ENCODE data around the gene GUK1. TPM values are rescaled to one million over a fixed set of nuclear protein-coding genes. Genes with fewer than 3 reads are reported as not detected.

GUK1 gene
- total and polyA plus RNA-seq, 2 of the 8 experiments (the other 6 are each of a cell fraction or from before 2014, with no cell fraction given), result 68.5 to 183 TPM

GRCh38 chr1:228101614-228101993 is 38.5 kb upstream of the GUK1 start:
- H3K9ac ChIP-seq (replicated peaks in 1 of 4; ENCODE audit: extremely low read depth in 1 of 4, low read depth in 3 of 4, low read length in 3 of 4), result no peak overlapping the region
- peaks cover 6% of the 10 kb centered on the region; the same call in 1 of the 2 replicates for H3K23me2 ChIP-seq (ENCODE audit: low read depth, low read length)
- no peak overlapping the region for H2AFZ ChIP-seq (ENCODE audit: low read length)
- no peaks in the 10 kb centered on the region; a peak in 1 of 7 replicates for H3K27me3 ChIP-seq (replicated peaks in 1 of 4; ENCODE audit: control insufficient read depth in 3 of 4, extremely low read depth in 1 of 4, insufficient read depth in 3 of 4, low read length in 3 of 4)
- no peak overlapping the region for H2BK120ac ChIP-seq (replicated peaks; ENCODE audit: low read depth, low read length)
- WGBS, 2 experiments (ENCODE audit: extremely low coverage in 1 of 2, insufficient coverage in 1 of 2, insufficient read length in 1 of 2, insufficient replicate concordance in 2 of 2, low coverage in 1 of 2, low lambda C conversion rate in 2 of 2, missing lambda C conversion rate in 1 of 2), result 86% methylated on average over 15 of the region's 15 CpGs; no CpG with 5 or more reads in 1 of the 2 experiments
- peaks cover 10% of the 10 kb centered on the region for H3K79me1 ChIP-seq (ENCODE audit: low read depth, low read length)
- peaks cover 12 to 38% of the 10 kb centered on the region in 2 experiments for H4K20me1 ChIP-seq (replicated peaks in 1 of 2; ENCODE audit: control insufficient read depth in 1 of 2, insufficient read depth in 2 of 2, low read length in 2 of 2)
- no peak overlapping the region for H2BK5ac ChIP-seq (ENCODE audit: low read depth, low read length)
- H2BK15ac ChIP-seq (ENCODE audit: low read length), result no peak overlapping the region
- H3K4me3 ChIP-seq (ENCODE audit: extremely low read depth in 1 of 4, insufficient read depth in 2 of 4, low read depth in 3 of 4, low read length in 4 of 4), result peak overlapping the region; percentile 63 to 92 (median 77); a peak in 6 of 8 replicates
- no peak overlapping the region for H3K27ac ChIP-seq (ENCODE audit: low read depth, low read length)
- DNase-seq (ENCODE audit: low read depth in 1 of 2, low spot score in 2 of 2) (no peak), FAIRE-seq (no peak)
- no peaks in the 10 kb centered on the region for H3K9me3 ChIP-seq (ENCODE audit: insufficient read depth in 2 of 2, low read depth in 1 of 2, low read length in 1 of 2)
- no peak overlapping the region for H3K23ac ChIP-seq (ENCODE audit: insufficient read length)
- CTCF ChIA-PET (ENCODE audit: partially characterized antibody), result interaction anchor here (3.8 kb wide), 1 partner anchor 11 kb away, joined by 13 read pairs; no protein-coding TSS in a partner anchor
- H2BK20ac ChIP-seq (ENCODE audit: low read length), result no peak overlapping the region
- POLR2A ChIA-PET (ENCODE audit: partially characterized antibody), result interaction anchor here (0.9 to 5.6 kb wide), 2 partner anchors 12 to 19 kb away, joined by 6 to 53 read pairs; partner anchors contain the start of gene ARF1
- H2BK12ac ChIP-seq (ENCODE audit: low read depth, low read length), result no peak overlapping the region
- peak overlapping the region; percentile 37 to 83; a peak in 3 of 4 replicates for H3K4me2 ChIP-seq (ENCODE audit: insufficient read depth in 1 of 2, low read depth in 2 of 2, low read length in 2 of 2)
- H3K18ac ChIP-seq (ENCODE audit: extremely low read depth, low read length), result no peak overlapping the region
- no peak overlapping the region for H2AK5ac ChIP-seq (ENCODE audit: low read depth, low read length)
- no peak overlapping the region for H4K91ac ChIP-seq (replicated peaks; ENCODE audit: insufficient read length, low read length)
- H3K4me1 ChIP-seq (replicated peaks in 1 of 4; ENCODE audit: control insufficient read depth in 3 of 4, insufficient read depth in 4 of 4, low read length in 3 of 4), result peaks cover 0 to 2% (median 0%) of the 10 kb centered on the region in 4 experiments; a peak in 1 of 7 replicates
- TF ChIP-seq CBX8 (IDR thresholded peaks at IDR 0.05; ENCODE audit: borderline replicate concordance, low read depth, low read length) (no peak), SP4 (IDR thresholded peaks at IDR 0.05; ENCODE audit: low read length) (no peak), MAFK (IDR thresholded peaks at IDR 0.05; ENCODE audit: low read depth, low read length) (no peak), EGR1 (IDR thresholded peaks at IDR 0.05; ENCODE audit: borderline replicate concordance, low read depth, low read length) (no peak), POLR2A (IDR thresholded peaks at IDR 0.05; ENCODE audit: control extremely low read depth in 1 of 2, low read depth in 2 of 2, low read length in 2 of 2) (no peak), GTF2F1 (IDR thresholded peaks at IDR 0.05; ENCODE audit: borderline replicate concordance, low read depth, low read length) (no peak)
- TF ChIP-seq, protein P1, sequence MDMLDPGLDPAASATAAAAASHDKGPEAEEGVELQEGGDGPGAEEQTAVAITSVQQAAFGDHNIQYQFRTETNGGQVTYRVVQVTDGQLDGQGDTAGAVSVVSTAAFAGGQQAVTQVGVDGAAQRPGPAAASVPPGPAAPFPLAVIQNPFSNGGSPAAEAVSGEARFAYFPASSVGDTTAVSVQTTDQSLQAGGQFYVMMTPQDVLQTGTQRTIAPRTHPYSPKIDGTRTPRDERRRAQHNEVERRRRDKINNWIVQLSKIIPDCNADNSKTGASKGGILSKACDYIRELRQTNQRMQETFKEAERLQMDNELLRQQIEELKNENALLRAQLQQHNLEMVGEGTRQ (IDR thresholded peaks at IDR 0.05; ENCODE audit: low read length), result no peak
- H4K5ac ChIP-seq (ENCODE audit: insufficient read length, low read depth, low read length), result no peak overlapping the region
- no peak overlapping the region for H3K56ac ChIP-seq (replicated peaks; ENCODE audit: insufficient read length, low read depth, low read length)
- no peak overlapping the region for H3K4ac ChIP-seq (replicated peaks; ENCODE audit: insufficient read length, low read depth, low read length)
- peaks cover 0 to 6% of the 10 kb centered on the region in 2 experiments; a peak in 2 of 4 replicates for H3K79me2 ChIP-seq (ENCODE audit: control insufficient read depth in 1 of 2, insufficient read depth in 2 of 2, low read length in 2 of 2)
- peaks cover 16 to 43% (median 26%) of the 10 kb centered on the region in 4 experiments; a peak in 7 of 8 replicates for H3K36me3 ChIP-seq (ENCODE audit: control insufficient read depth in 2 of 4, insufficient read depth in 4 of 4, low read length in 3 of 4)
- no peak overlapping the region for H3K14ac ChIP-seq (ENCODE audit: insufficient read length)
- H4K8ac ChIP-seq (ENCODE audit: extremely low read depth, insufficient read depth, low read length), result no peak overlapping the region
